ENCODE results near the gene C19orf44. TPM values are rescaled to one million over a fixed set of nuclear protein-coding genes. Genes with fewer than 3 reads are reported as not detected.
"Not testable (repeated sequence)": the region's sequence is repeated elsewhere in the genome, so short reads cannot be mapped to it uniquely, and the experiment has no call there.

Gene C19orf44
- total RNA-seq, 1 experiment from 2014 or later, result 9.2 TPM

DNA sequence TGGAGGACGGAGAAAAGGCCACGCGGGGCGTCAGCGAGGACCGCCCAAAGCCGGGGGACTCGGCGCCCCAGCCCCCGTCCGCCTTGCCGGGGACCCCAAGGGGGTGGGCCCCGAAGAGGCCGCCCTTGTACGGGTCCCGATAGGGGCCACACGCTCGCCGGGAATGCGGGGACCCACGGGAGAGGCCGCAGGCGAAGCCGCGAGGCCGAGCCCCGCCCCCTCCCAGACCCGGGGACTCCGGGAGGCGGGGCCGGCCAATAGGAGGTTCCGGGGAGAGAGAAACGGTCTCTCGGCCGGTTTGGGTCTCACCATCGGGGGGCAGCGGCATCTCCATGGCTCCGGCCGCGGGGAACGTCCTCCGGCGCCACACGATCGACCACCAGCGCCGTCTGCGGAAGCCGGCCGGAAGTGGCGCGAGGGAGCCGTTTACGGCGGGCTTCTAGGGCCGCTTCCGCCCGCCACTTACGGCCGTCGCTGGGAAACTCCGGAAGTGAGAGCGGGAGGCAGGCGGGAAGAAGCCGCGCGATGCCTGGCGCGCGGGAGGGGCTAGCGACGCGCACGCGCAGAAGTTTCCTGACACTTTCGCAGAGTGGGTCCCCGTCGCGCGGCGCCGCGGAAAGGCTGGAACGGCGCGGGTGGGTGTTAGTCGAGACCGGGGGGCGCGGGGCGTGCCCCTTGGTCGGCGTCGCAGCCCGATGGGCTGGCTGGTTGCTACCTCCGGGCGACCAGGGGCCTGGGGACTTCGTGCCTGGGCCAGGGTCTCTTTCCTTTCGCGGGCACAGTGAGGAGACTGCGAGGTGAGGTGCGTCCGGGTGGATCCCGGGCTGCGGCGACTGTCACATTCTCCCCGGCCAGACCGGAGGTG is 46.1 kb downstream of the C19orf44 start, which contains the start of gene CHERP:
CHERP (minus strand) TSS at position 393 of the 865 bp plus-strand sequence; CDS start at position 334, 59 bp downstream.
- TF ChIP-seq, protein P1, sequence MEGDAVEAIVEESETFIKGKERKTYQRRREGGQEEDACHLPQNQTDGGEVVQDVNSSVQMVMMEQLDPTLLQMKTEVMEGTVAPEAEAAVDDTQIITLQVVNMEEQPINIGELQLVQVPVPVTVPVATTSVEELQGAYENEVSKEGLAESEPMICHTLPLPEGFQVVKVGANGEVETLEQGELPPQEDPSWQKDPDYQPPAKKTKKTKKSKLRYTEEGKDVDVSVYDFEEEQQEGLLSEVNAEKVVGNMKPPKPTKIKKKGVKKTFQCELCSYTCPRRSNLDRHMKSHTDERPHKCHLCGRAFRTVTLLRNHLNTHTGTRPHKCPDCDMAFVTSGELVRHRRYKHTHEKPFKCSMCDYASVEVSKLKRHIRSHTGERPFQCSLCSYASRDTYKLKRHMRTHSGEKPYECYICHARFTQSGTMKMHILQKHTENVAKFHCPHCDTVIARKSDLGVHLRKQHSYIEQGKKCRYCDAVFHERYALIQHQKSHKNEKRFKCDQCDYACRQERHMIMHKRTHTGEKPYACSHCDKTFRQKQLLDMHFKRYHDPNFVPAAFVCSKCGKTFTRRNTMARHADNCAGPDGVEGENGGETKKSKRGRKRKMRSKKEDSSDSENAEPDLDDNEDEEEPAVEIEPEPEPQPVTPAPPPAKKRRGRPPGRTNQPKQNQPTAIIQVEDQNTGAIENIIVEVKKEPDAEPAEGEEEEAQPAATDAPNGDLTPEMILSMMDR (IDR thresholded peaks at IDR 0.05; ENCODE audit: unreplicated experiment), result no peak
- ChIA-PET CTCF (interaction anchor here (0.6 kb wide), 1 partner anchor 229 kb away, joined by 3 read pairs; no protein-coding TSS in a partner anchor), POLR2A (interaction anchor here (0.6 to 3.3 kb wide), 31 partner anchors 8 to 607 kb away, joined by 3 to 20 read pairs (median 4); partner anchors contain the start of genes C19orf44, CALR3, MED26 and SLC35E1)
- no peaks in the 10 kb centered on the region for H3K9me3 Mint-ChIP-seq (ENCODE audit: unreplicated experiment)
- peaks cover 37% of the 10 kb centered on the region for H3K36me3 Mint-ChIP-seq (ENCODE audit: insufficient read depth, unreplicated experiment)
- DNase-seq (ENCODE audit: unreplicated experiment), result peak; percentile 94
- H3K27me3 Mint-ChIP-seq (ENCODE audit: insufficient read depth, unreplicated experiment), result no peaks in the 10 kb centered on the region
- peak within 1 kb of the TSS; percentile 63 for H3K27ac Mint-ChIP-seq (ENCODE audit: low read depth, unreplicated experiment)
- peak within 1 kb of the TSS; percentile 81 for H3K4me3 Mint-ChIP-seq (ENCODE audit: unreplicated experiment)
- no TSS peak for BruUV-seq (replicated peaks)
- H3K4me1 Mint-ChIP-seq (ENCODE audit: insufficient read depth, unreplicated experiment), result peaks cover 9% of the 10 kb centered on the region
- intact Hi-C loops (cut with micrococcal nuclease), result no loop called here

DNA sequence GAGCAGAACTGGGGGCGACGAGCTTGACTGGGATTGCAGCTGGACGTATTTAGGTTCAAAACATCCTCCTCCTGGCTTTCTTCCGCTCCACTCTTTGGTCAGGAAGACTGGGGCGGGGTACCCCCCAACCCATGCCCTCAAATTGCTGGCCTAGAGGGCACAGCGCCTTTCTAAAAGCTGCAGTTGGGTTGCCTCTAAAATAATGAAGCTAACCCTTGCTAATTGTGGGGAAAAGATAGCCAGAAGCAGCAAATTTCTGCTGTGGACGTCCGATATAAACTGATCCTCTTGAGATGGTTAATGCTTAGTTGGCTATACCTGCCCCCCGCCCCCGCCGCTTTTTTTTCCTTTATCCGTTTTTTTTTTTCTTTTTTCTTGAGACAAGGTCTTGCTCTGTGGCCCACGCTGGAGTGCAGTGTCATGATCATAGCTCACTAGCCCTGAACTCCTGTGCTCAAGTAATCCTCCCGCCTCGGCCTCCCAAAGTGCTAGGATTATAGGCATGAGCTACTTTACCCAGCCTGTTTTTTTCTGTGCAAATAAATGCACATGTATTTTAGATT is 46.8 kb downstream of the C19orf44 start:
- H3K4me1 Mint-ChIP-seq (ENCODE audit: insufficient read depth, unreplicated experiment), result peaks cover 9% of the 10 kb centered on the region
- POLR2A ChIA-PET, result interaction anchor here (0.6 to 3.3 kb wide), 15 partner anchors 9 to 606 kb away, joined by 3 to 20 read pairs (median 3); partner anchors contain the start of genes C19orf44, CALR3, MED26 and SLC35E1
- TSS peak; percentile 66 for BruUV-seq (replicated peaks)
- no peak for DNase-seq (ENCODE audit: unreplicated experiment)
- H3K9me3 Mint-ChIP-seq (ENCODE audit: unreplicated experiment), result no peaks in the 10 kb centered on the region
- CTCF ChIA-PET, result interaction anchor here (0.6 kb wide), 2 partner anchors 47 to 229 kb away, joined by 3 read pairs; no protein-coding TSS in a partner anchor
- H3K27me3 Mint-ChIP-seq (ENCODE audit: insufficient read depth, unreplicated experiment), result no peaks in the 10 kb centered on the region
- TF ChIP-seq, protein P1 (IDR thresholded peaks at IDR 0.05; ENCODE audit: unreplicated experiment), result no peak
- peak overlapping the region; percentile 63 for H3K27ac Mint-ChIP-seq (ENCODE audit: low read depth, unreplicated experiment)
- peak overlapping the region; percentile 81 for H3K4me3 Mint-ChIP-seq (ENCODE audit: unreplicated experiment)
- intact Hi-C loops (cut with micrococcal nuclease), result no loop called here
- peaks cover 36% of the 10 kb centered on the region for H3K36me3 Mint-ChIP-seq (ENCODE audit: insufficient read depth, unreplicated experiment)

DNA sequence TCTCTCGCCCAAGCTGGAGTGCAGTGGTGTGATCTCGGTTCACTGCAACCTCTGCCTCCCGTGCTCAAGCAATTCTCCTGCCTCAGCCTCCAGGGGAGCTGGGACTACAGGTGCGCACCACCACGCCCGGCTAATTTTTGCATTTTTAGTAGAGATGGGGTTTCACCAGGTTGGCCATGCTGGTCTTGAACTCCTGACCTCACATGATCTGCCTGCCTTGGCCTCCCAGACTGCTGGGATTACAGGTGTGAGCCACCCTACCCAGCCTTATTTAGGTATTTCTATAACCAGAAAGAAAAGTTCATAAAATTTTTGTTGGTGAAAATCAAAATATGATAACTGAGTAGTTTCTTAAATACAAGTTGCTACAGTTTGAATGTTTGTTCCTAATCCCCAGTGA is 47.5 kb downstream of the C19orf44 start:
- ChIA-PET CTCF (interaction anchor here (0.6 kb wide), 1 partner anchor 46 kb away, joined by 3 read pairs; no protein-coding TSS in a partner anchor), POLR2A (interaction anchor here (1.2 to 1.3 kb wide), 4 partner anchors 8 to 298 kb away, joined by 3 to 11 read pairs (median 3); partner anchors contain the start of gene SLC35E1)
- peak overlapping the region; percentile 81 for H3K4me3 Mint-ChIP-seq (ENCODE audit: unreplicated experiment)
- H3K9me3 Mint-ChIP-seq (ENCODE audit: unreplicated experiment); H3K27me3 Mint-ChIP-seq (ENCODE audit: insufficient read depth, unreplicated experiment); BruUV-seq (replicated peaks); H3K4me1 Mint-ChIP-seq (ENCODE audit: insufficient read depth, unreplicated experiment); DNase-seq (ENCODE audit: unreplicated experiment); intact Hi-C loops (cut with micrococcal nuclease): not testable (repeated sequence)
- H3K27ac Mint-ChIP-seq (ENCODE audit: low read depth, unreplicated experiment), result peak overlapping the region; percentile 63
- H3K36me3 Mint-ChIP-seq (ENCODE audit: insufficient read depth, unreplicated experiment), result peaks cover 34% of the 10 kb centered on the region

DNA sequence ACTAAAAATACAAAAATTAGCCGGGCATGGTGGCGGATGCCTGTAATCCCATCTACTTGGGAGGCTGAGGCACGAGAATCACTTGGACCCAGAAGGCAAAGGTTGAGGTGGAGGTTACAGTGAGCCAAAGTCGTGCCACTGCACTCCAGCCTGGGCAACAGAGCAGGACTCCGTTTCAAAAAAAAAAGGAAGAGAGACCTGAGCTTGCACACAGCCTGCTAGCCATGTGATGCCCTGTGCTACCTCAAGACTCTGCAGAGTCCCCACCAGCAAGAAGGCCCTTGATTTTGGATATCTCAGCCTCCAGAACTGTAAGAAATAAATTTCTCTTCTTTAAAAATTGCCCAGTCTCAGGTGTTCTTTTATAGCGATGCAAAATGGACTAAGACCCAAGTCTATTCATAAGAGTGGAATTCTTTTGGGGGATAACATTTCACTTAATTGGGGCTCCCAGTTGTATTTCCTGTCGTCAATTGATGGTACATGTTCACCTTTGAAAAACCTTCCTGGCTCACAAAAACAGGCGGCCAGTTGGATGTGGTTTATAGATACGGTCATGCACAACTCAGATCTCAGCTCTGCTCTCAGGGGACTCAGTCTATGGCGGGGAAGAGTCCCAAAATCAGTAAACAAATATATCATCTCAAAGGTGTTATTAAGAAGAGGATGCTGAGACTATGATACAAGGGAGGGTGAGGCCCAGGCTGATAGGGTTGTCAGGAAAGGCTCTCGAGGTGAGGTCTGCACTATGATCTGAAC is 48.5 kb downstream of the C19orf44 start:
- intact Hi-C loops (cut with micrococcal nuclease), result no loop called here
- ChIA-PET POLR2A (no interaction called here), CTCF (interaction anchor here (0.6 kb wide), 1 partner anchor 41 kb away, joined by 3 read pairs; no protein-coding TSS in a partner anchor)
- H3K4me3 Mint-ChIP-seq (ENCODE audit: unreplicated experiment), result no peak overlapping the region
- no peak for DNase-seq (ENCODE audit: unreplicated experiment)
- no peaks in the 10 kb centered on the region for H3K9me3 Mint-ChIP-seq (ENCODE audit: unreplicated experiment)
- H3K36me3 Mint-ChIP-seq (ENCODE audit: insufficient read depth, unreplicated experiment), result peaks cover 25% of the 10 kb centered on the region
- BruUV-seq (replicated peaks), result no TSS peak
- H3K27ac Mint-ChIP-seq (ENCODE audit: low read depth, unreplicated experiment), result no peak overlapping the region
- H3K4me1 Mint-ChIP-seq (ENCODE audit: insufficient read depth, unreplicated experiment), result peaks cover 5% of the 10 kb centered on the region
- H3K27me3 Mint-ChIP-seq (ENCODE audit: insufficient read depth, unreplicated experiment), result no peaks in the 10 kb centered on the region
- TF ChIP-seq, protein P1 (IDR thresholded peaks at IDR 0.05; ENCODE audit: unreplicated experiment), result no peak

All from MCF 10A (cell line).